HG02938 (cell line): ENCODE results near the gene REX1BD.

Source experiments
- ATAC-seq: cut with Tn5 transposase; IDR thresholded peaks from one replicate; pipeline ENCODE4 v1.9.1; 2021; ENCODE audit warnings: mild to moderate bottlenecking, moderate library complexity; ENCODE audit not compliant: unreplicated experiment

The REX1BD gene

DNA sequence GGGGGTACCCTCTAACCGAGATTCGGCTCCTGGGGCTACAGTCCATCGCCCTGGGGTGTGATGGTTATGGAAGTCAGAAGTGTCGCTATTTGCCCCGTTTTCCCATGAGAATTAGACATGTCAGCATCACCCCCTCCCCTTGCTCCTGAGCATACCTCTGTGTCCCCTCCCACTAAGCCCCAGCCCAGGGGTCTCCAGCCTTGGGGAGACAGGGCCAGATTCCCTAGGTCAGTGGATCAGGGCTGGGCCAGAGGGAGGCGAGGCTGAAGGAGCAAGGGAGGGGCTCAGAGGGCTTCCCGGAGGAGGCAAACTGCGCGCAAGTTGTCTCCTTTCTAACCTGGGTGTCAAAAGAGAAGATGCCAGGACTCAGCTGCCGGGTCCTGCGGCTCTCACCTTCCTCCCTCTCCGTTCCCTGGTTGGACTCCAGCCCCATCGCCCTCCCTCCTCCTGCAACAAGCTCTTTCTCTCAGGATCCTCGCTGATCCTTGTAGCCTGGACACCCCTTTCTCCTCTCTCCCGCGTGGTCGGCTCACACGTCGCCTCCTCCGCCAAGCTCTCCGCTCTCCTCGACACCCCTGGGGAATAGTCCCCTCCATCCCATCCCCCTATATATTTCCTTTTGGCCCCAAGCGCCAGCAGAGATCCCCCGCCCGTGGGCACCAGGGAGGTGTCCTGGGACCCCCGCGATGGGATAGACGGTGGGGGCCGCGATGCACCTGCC lies 23.6 kb downstream of the REX1BD start:
- ATAC-seq = no peak

DNA sequence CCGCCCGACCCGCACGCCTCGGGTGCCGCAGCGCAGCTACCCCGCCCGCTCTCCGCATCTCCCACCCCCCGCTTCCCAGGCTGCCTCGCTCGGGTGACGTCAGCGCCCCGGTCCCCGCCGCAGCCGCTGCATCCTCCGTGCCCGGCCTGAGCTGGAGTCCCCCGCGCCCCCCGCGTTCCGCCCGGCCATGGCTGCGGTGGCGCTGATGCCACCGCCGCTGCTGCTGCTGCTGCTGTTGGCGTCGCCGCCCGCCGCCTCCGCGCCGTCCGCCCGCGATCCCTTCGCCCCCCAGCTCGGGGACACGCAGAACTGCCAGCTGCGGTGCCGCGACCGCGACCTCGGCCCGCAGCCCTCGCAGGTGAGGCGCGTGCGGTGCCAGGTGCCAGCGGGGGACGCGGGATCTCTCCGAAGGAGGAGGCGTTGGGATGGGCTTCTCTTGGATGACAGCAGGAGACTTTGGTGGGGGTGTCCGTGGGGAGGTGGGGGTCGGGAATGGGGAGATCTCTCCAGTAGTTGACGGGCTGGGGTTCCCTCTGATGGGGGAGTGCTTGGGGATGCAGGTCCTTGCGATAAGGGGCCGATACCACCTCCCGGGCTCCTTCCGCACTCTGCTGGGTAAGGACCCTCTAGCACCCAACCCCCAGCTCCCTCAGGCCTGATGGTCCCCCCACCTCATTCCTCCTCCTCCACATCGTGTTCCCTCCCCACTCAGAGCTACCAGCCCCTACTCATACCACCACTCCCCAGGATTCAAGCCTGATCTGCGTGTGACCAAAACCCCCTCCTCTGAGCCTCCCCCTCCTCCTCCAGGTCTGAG lies 24.4 kb downstream of the REX1BD start, which contains the start of gene TMEM59L:
TSS of gene TMEM59L (plus strand) at position 99 of the 817 bp plus-strand sequence. CDS start at position 188, 89 bp downstream.
- ATAC-seq = no peak

DNA sequence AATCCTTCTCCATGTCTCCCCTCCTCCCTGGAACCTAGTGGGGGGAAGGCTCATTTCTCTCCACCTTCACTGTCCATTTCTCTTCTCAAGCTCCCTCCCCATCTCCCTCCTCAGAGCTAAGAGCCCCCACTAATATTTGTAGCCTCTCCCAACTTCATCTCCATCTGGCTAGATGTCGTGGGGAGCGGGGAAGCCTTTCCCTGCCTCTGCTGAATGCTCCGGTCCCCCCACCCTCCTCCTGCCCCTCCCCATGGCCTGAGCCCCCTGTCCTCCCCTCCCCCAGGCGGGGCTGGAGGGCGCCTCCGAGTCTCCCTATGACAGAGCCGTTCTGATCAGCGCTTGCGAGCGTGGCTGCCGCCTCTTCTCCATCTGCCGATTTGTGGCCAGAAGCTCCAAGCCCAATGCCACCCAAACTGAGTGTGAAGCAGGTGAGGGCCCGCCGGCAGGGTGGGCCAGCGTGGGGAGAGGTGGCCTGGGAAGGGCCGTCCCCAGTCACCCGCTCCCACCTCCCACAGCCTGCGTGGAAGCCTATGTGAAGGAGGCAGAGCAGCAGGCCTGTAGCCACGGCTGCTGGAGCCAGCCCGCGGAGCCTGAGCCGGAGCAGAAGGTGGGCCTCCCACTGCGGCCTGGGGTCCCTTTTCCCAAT lies 25.1 kb downstream of the REX1BD start:
- ATAC-seq = no peak

DNA sequence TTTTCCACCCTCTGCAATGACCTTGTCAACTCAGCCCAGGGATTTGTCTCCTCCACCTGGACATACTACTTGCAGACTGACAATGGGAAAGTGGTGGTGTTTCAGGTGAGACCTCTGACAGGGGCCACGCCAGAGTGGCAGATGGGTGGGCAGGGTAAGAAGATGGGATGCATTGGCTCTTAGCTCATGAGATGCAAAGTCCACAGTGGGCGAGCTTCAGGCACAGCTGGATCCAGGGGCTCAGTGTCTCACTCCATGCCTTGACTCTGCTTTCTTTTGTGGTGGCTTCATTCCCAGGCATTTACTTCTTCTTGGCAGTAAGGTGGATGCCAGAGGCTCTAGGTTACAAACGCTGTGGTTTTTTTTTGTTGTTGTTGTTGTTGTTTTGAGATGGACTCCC lies 27.4 kb downstream of the REX1BD start:
- ATAC-seq = no peak

DNA sequence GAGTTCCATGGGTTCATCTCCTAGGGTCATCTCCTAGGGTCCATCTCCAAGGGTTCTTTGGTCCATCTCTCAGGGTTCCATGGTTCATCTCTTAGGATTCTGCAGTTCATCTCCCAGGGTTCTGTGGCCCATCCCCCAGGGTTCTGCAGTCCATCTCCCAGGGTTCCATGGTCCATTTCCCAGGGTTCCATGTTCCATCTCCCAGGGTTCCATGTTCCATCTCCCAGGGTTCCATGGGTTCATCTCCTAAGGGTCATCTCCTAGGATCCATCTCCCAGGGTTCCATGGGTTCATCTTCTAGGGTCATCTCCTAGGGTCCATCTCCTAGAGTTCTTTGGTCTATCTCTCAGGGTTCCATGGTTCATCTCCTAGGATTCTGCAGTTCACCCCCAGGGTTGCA lies 29.0 kb downstream of the REX1BD start:
- no peak for ATAC-seq

DNA sequence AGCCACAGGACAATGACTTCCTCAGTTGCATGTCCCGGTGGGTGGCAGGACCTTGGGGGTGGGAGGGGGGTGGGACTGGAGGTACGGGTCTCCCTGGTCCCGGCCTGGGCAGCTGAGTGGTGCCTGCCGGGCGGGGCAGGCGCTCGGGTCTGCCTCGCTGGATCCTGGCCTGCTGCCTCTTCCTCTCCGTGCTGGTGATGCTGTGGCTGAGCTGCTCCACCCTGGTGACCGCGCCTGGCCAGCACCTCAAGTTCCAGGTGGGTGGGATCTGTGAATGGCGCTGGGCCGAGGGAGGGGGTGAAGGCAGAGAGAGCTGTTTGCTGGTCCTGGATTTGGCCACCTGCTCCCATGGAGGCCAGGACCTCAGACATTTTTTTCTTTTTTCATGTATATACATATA lies 29.6 kb downstream of the REX1BD start:
- ATAC-seq = no peak

DNA sequence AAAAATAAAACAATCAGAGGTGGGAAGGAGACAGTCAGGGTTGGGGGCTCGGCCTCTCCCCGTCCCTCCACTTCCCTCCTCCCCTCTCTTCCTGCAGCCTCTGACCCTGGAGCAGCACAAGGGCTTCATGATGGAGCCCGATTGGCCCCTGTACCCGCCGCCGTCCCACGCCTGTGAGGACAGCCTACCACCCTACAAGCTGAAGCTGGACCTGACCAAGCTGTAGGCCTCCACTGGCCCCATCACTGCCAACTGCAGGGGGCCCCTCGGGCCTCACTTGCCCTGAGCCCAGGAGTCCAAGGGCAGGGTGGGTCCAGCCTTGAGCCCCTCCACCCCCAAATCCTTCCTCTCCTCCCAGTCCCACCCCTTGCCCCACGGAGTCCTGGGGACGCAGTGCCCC lies 31.7 kb downstream of the REX1BD start:
- ATAC-seq = no peak

DNA sequence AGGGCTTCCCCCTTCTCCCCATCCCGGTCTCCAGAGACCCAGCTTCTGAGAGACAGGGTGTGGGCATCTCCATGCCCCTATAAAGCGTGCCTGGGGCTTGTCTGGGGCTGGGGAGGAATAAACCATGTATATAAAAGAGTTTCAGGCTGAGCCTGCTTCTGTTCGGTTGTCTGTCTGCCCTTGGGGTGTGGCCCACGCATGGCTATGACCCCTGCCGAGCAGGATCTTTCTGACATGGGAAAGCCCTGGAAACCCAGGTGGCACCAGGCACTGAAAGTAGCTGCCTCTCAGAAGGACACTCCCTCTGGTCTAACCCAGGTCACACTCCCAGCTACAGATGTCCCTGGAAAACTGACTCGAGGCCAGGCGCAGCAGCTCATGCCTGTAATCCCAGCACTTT lies 32.3 kb downstream of the REX1BD start:
- no peak for ATAC-seq

DNA sequence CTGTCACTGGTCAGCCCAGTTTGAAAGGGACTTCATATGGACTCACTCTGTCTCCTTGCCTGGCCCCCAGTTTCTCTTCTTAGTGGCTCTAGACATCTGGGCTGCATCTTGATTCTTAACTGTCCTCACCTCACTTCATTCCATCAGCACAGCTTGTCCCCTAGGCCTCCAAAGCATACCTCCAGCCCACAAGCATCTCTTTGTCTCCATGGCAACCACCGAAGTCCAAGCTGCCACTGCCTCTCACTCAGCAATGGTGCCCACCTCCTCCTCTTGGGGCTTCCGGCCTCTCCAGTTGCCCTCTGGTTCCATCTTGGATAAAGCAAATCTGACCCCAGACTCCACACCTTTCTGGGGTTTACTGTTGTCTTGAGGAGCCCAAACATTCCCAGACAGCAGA lies 38.3 kb downstream of the REX1BD start:
- no peak for ATAC-seq

DNA sequence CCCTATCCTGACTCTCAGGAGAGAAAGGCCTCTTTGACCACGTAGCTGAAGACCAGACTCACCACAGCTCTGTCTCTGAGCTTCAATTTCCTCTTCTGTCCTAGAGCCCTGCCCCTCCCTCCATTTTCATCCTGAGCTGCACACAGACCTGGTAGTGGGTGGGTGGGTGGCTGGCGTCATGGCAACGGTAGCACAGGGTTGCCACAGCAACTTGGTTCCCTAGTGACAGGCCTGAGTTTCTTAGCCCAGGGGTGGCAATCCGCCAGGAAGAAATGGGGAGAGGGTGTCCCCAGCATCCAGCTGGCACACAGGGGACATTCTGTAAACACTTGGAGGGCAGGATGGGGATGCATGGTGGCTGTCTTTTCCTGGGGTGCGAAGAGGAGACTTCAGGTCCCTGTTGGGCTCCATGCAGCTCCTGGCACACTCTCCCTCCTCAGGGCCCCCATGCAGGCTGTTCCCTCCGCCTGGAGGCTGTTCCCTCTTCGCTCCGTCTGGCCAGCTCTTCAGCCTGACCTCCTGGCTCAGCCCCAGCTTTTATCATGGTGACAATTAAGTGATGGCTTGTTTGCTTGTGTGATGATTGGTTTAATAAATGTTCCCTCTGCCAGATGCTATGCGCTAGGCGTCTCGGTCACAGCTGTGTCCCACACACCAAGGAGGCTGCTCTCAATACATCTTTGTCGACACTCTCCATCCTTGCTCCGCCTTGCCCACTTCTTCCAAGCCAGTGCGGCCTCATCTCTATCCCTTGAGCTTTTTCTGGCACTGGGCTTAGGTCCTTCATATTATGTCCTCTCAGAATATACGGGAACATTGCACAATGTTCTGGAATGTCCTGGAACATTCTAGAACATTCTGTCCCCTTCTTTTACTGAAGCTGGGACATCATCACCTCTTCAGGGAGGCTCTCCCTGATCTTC lies 40.8 kb downstream of the REX1BD start:
- ATAC-seq = no peak

DNA sequence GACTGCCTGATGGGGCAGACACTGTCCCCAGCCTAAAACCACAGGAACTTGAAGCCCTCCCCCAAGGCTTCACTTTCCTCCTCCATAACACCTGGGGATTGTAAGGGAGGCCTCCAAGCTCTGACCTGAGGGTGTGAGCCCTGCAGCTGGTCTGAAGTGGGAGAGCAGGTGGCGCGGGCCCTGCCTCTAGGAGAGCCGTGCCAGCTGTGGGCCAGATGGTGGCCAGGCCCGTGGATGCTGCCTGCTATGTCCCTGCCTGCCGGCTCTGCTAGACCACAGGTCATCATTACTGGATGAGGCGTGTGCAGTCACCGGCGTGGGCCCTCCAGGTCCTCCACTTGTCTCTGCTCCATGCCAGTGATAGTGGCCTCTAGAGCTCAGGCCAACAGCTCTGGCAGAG lies 44.7 kb downstream of the REX1BD start:
- no peak for ATAC-seq

DNA sequence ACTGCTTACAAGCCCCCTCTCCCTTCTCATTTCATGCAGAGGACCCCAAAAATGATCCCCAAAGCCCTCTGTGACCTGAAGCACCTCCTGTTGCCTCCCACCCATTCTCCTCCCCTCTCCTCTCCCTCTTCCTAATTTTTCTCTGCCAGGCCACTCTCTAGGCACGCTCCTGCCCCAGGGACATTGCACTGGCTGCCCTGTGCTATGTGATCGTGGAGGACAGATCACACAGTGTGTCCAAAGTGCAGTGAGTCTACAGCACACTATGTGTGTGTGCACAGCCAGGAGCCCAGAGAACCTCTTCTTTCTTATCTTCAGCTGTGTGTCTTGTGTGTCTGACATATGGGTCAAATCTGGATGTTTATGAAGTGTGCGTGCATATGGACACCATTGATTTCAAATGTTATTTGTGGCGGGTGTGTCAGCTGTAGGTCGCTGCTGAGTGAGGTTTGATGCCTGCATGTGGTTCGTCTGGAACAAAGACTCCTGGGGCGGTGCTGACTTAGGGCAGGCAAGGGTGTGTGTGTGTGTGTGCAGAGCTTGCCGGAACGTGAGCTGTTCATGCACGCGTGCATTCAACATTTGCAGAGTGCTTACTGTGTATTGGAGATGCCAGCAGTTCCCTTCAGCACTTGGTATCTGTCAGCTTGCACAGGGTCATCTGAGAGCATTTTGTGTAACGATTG lies 46.2 kb downstream of the REX1BD start:
- no peak for ATAC-seq

DNA sequence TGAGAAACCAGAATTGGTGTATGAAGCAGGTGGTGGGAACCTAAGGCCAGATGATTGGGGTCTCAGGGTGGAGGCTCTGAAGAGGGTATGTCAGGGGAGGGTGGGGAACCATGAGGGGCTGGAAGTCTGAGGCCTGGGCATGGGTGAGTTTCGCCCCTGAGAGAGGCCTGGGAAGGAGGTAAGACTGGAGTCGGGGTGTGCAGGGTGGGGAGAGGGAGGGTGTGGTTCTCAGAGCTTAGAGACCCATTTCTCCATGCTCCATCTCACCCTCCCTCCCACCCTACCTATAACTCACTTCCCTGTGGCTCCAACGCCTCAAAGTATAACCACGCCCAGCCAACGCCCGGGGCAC lies 47.2 kb downstream of the REX1BD start:
- ATAC-seq = no peak

DNA sequence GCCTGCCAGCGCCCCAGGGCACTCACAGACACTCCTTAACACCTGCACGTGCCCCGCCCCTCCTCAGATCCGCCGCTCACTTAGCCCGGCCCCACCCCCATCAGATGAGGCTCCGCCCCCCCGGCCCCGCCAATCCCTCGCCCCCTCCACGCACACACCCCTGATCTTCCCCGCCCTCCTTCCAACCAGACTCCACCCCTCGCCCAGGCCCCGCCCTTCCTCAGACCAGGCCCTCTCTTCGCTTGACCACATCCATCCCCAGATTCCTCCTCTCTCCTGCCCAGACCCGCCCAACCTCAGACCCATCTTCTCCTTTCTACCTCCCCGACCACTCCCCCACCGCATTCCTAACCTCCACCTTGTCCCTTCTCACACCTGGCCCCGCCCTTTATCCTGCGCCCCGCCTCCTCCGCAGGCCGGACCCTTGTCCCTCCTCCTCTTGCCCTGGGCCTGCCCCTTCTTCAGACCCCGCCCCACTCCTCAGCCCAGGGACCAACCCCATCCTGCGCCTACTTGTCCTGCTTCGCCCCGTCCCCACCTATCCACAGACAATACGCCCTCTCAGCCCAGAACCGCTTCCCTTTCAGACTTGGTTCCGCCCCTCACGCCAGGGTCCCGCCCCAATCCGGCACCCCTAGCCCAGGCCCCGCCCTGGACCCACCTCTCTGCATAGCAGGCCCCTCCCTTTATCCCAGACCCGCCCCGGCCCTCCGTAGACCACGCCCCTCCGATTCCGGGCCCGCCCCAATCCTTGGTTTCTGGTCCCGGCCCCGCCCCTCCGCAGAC lies 47.8 kb downstream of the REX1BD start:
- ATAC-seq = peak; percentile 83

DNA sequence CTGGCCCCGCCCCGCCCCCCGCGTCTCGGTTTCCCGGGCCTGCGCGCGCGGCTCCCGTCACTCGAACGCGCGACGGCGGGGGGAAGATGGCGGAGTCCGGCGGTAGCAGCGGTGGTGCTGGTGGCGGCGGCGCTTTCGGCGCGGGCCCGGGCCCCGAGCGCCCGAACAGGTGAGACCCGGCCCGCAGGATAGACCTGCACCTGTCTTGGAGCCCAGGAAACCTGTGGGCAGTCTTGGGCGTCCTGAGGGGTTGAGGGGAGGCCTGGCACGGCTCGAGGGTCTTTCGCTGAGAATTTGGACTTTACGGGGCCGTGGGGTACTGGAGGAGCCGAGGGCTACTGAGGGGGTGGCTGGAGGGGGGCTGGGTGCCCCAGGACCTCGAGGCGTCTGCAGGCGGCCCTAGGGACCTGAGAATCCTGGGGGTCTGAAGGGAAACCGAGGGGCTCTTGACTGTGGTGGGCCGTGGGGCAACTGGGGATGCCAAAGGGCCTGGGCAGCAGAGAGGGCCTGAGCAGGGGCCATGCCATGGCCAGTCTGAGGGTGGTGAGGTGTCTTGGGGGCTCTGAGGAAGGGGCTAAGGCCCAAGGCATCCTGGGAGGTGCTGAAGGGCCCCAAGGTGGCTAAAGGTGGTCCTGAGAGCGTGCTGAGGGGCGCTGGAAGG lies 48.5 kb downstream of the REX1BD start, which contains the start of gene KLHL26:
TSS of gene KLHL26 (plus strand) at position 60 of the 661 bp plus-strand sequence. CDS start at position 87, 27 bp downstream.
- no peak for ATAC-seq

DNA sequence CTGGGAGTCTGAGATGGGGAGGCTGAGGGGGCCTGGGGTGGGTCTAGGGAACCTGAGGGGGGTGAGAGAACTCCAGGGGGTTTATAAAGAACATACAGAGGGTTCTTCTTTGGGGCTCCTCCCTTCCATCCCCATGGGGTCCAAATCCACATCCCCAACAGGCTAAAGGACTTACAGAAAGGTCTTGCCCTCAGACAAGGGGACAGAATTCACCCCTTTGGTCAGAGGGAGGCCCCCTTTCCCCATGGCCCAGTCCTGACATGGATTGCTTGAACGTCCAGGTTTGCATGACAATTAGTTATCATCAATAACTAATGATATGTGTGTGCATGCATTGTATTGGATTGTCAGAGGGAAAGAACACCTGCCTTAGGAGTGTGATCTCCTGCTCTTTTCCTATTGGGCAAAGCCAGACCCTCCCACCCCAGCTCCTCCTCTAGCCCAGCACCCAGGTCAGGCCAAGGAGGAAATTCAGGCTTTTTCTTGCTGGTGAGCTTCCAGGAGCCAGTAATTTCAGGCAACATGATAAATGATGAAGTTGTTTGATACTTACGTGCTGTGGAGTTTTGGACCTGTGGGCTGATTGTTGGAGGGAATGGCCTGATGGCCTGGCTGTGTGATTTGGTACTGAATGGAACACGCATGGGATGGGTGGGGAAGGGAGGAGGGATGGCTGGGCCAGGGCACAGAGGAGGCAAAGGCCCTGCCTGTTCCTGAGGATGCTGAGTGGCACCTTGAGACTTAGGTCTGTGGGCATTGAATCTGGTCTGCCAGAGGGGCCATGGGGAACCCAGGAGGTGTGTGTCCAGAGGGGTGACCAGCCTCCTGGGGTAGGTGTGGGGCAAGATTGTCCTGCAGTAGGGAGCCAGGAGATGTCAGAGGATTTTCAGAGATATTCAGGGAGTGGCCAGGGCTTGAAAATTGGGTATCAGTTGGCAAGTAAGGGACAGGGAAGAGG lies 49.4 kb downstream of the REX1BD start:
- ATAC-seq = no peak

DNA sequence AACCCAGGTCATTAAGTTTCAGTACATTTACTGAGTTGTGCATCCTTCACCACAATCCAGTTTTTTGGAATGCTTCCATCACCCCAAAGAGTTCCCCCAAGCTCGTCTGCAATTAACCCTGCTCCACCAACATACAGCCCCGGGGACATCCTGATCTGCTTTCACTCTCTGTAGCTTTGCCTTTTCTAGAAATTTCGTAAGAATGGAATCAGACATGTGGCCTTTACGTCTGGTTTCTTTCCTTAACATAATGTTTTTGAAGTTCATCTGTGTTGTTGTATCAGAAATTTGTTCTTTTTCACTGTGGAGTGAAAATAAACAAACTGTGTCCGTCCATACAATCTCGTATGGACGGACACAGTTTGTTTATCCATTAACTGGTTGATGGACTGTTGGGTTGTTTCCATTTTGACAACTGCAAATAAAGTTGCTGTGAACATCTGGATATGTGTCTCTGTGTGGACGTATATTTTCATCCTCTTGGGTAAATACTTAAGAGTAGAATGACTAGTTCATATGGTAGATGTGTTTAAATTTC lies 51.2 kb downstream of the REX1BD start:
- ATAC-seq = no peak
